IPS DF 6.9 (cell line): ENCODE measurements around the gene PIGB.

ENCODE experiments used
- DNase-seq: peaks from one replicate; pipeline ENCODE4 v3.0.0-alpha.2; 2013; ENCODE audit warnings: low read depth, low spot score
- H3K27ac ChIP-seq: one replicate; pipeline ENCODE4 v1.5.1; 2013; ENCODE audit warnings: low read length, control low read depth
- H3K27me3 ChIP-seq: 2 replicates; pipeline ENCODE4 v1.6.1; 2013; ENCODE audit warnings: mild to moderate bottlenecking, low read length; ENCODE audit not compliant: control insufficient read depth, insufficient read depth
- H3K36me3 ChIP-seq: 2 replicates; pipeline ENCODE4 v1.6.1; 2013; ENCODE audit warnings: low read length; ENCODE audit not compliant: control insufficient read depth, insufficient read depth
- H3K4me1 ChIP-seq: 2 replicates; pipeline ENCODE4 v1.6.1; 2013; ENCODE audit warnings: low read length; ENCODE audit not compliant: control insufficient read depth, insufficient read depth
- H3K4me3 ChIP-seq: 2 replicates; pipeline ENCODE4 v1.5.1; 2013; ENCODE audit warnings: mild to moderate bottlenecking, low read length
- H3K9me3 ChIP-seq: 2 replicates; pipeline ENCODE4 v1.6.1; 2013; ENCODE audit warnings: low read length, inconsistent platforms; ENCODE audit not compliant: control insufficient read depth, insufficient read depth
- WGBS: extraction: QIAGEN DNeasy Blood & Tissue Kit; methylation state at CpG from one replicate; pipeline ENCODE4 v1.1.7; 2013; ENCODE audit warnings: mixed read lengths, missing lambda C conversion rate; ENCODE audit not compliant: insufficient read length, insufficient coverage; 5-methylcytosine and 5-hydroxymethylcytosine counted together

Gene PIGB

GRCh38 chr15:55349282-55349681 lies 30.3 kb downstream of the PIGB start:
- H3K27me3 ChIP-seq, result no peaks in the 10 kb centered on the region
- H3K27ac ChIP-seq, result no peak overlapping the region
- H3K36me3 ChIP-seq, result no peaks in the 10 kb centered on the region
- H3K4me3 ChIP-seq, result no peak overlapping the region
- H3K9me3 ChIP-seq, result no peaks in the 10 kb centered on the region
- no CpG with 5 or more reads among the region's 2 CpGs for WGBS
- DNase-seq, result no peak
- H3K4me1 ChIP-seq, result peaks cover 1% of the 10 kb centered on the region; the same call in 1 of the 2 replicates

DNA sequence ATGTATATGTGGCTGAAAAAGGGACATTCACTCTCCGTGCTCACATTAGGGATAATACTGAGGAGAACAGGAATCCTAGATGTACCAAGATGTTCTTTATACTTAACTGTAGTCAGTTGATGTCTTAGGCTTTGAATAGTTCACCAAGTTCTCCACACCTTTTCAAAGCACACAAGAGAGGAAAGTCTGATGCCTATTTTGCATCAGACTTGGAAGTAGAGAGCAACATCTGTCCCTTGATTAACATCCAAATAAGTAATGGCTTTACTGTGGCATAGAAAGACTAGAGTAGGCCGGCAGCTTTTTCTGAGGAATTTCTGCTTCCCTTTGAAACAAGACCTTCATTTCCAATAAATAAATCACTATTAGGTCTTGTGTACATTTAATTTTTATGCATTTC lies 34.0 kb downstream of the PIGB start:
- no peaks in the 10 kb centered on the region for H3K9me3 ChIP-seq
- H3K36me3 ChIP-seq, result no peaks in the 10 kb centered on the region
- WGBS, result no CpG with 5 or more reads among the region's 2 CpGs
- DNase-seq, result no peak
- H3K27me3 ChIP-seq, result no peaks in the 10 kb centered on the region
- no peak overlapping the region for H3K4me3 ChIP-seq
- peaks cover 1% of the 10 kb centered on the region; the same call in 1 of the 2 replicates for H3K4me1 ChIP-seq
- H3K27ac ChIP-seq, result no peak overlapping the region

DNA sequence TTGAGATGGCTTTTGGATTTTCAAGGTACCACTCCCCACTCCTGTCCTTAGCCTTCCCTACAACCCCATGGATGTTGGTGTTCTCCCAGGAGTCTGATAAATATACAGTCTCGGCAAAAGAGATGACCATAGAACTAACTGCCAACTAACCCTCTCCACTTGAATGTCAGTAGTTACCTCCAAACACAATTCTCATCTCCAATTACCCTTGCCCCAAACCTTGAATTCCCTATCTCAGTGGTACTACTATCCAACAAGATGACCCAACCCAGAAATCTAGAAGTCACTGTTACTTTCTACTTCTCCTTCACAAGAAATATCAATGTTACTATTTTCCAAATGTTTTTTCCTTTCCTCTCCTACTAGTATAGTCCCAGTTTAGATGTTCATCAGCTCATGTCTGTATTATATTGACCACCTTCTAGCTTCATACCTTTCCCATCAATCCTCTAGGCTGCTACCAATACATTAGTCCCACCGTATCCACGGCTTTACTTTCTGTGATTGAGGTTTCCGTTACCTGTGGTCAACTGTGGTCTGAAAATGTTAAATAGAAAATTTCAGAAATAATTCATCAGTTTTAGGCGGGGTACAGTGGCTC lies 38.1 kb downstream of the PIGB start:
- Histone ChIP-seq H3K4me1 (no peaks in the 10 kb centered on the region), H3K9me3 (no peaks in the 10 kb centered on the region), H3K27me3 (no peaks in the 10 kb centered on the region), H3K36me3 (no peaks in the 10 kb centered on the region), H3K4me3 (no peak overlapping the region), H3K27ac (no peak overlapping the region)
- WGBS, result no CpG with 5 or more reads among the region's 5 CpGs
- no peak for DNase-seq

DNA sequence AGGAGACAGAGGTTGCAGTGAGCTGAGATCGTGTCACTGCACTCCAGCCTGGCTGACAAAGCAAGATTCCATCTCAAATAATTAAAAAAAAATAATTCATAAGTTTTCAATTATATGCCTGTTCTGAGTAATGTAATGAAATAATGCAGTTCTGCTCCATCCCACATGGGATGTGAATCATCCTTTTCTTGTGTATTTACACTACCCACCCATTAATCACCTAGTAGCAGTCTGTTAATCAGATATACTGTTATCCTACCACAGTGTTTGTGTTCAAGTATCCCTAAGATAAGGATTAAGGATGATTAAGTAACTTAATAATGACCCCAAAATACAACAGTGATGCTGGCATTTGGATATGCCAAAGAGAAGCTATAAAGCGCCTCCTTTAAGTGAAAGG lies 38.8 kb downstream of the PIGB start:
- no peak overlapping the region for H3K4me3 ChIP-seq
- H3K9me3 ChIP-seq, result no peaks in the 10 kb centered on the region
- H3K4me1 ChIP-seq, result no peaks in the 10 kb centered on the region
- H3K36me3 ChIP-seq, result no peaks in the 10 kb centered on the region
- DNase-seq, result no peak
- WGBS, result no CpG with 5 or more reads among the region's 2 CpGs
- H3K27ac ChIP-seq, result no peak overlapping the region
- H3K27me3 ChIP-seq, result no peaks in the 10 kb centered on the region

GRCh38 chr15:55358471-55358870 lies 39.4 kb downstream of the PIGB start:
- Histone ChIP-seq H3K27me3 (no peaks in the 10 kb centered on the region), H3K27ac (no peak overlapping the region)

GRCh38 chr15:55360256-55360655 lies 41.2 kb downstream of the PIGB start:
- Histone ChIP-seq H3K9me3 (no peaks in the 10 kb centered on the region), H3K4me1 (no peaks in the 10 kb centered on the region), H3K36me3 (no peaks in the 10 kb centered on the region), H3K27ac (no peak overlapping the region), H3K4me3 (no peak overlapping the region), H3K27me3 (no peaks in the 10 kb centered on the region)
- no CpG with 5 or more reads among the region's 6 CpGs for WGBS
- no peak for DNase-seq

More at GRCh38 chr15:55358471-55358870, 39.4 kb downstream of the PIGB start:
- Histone ChIP-seq H3K9me3 (no peaks in the 10 kb centered on the region), H3K4me1 (no peaks in the 10 kb centered on the region), H3K4me3 (no peak overlapping the region), H3K36me3 (no peaks in the 10 kb centered on the region)
- no peak for DNase-seq

DNA sequence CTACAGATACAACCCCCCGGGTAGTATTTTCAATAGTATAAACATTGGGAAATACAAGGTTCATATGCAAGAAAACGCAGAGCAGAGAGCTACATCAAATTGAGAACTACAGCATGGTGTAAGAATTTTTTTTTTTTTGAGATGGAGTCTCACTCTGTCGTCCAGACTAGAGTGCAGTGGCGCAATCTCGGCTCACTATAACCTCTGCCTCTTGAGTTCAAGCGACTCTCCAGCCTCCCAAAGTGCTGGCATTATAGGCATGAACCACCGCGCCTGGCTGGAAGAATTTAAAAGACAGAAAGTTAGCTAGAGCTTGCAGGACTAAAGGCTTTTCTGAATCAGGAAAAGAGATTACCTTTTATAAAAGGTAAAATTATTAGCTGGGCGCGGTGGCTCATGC lies 42.0 kb downstream of the PIGB start:
- no peaks in the 10 kb centered on the region for H3K9me3 ChIP-seq
- H3K4me1 ChIP-seq, result no peaks in the 10 kb centered on the region
- DNase-seq, result no peak
- H3K36me3 ChIP-seq, result no peaks in the 10 kb centered on the region
- no peaks in the 10 kb centered on the region for H3K27me3 ChIP-seq
- no peak overlapping the region for H3K27ac ChIP-seq
- WGBS, result no CpG with 5 or more reads among the region's 10 CpGs
- no peak overlapping the region for H3K4me3 ChIP-seq

GRCh38 chr15:55362641-55363040 lies 43.6 kb downstream of the PIGB start:
- Histone ChIP-seq H3K27me3 (no peaks in the 10 kb centered on the region), H3K27ac (no peak overlapping the region), H3K4me3 (no peak overlapping the region), H3K9me3 (no peaks in the 10 kb centered on the region), H3K36me3 (no peaks in the 10 kb centered on the region), H3K4me1 (no peaks in the 10 kb centered on the region)
- no peak for DNase-seq
- no CpG with 5 or more reads among the region's 2 CpGs for WGBS

DNA sequence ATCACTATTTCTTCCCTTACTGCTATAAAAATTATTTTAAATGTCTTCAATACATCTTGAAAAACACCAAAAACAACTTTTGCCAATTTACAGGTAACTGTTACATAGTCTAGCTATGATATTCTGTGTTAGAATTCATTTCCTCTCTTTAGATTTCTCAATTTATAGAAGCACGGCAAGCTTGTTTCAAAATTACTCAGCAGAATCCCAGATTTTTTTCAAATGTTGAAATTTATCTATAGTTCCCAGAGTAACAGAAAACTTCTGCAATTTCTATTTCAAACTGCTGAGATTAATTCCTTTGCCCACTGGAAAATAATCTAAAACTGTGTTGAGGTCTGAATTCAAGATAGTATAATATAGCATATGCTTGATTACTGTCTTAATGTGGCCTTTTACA lies 48.0 kb downstream of the PIGB start:
- no CpG with 5 or more reads among the region's 1 CpG for WGBS
- no peak for DNase-seq

GRCh38 chr15:55372701-55373440 lies 53.8 kb downstream of the PIGB start:
- Histone ChIP-seq H3K27ac (no peak overlapping the region), H3K36me3 (no peaks in the 10 kb centered on the region), H3K9me3 (no peaks in the 10 kb centered on the region), H3K4me1 (no peaks in the 10 kb centered on the region), H3K27me3 (no peaks in the 10 kb centered on the region), H3K4me3 (no peak overlapping the region)
- no CpG with 5 or more reads among the region's 3 CpGs for WGBS
- DNase-seq, result no peak

More for the DNA sequence above, 48.0 kb downstream of the PIGB start:
- Histone ChIP-seq H3K4me1 (no peaks in the 10 kb centered on the region), H3K9me3 (no peaks in the 10 kb centered on the region), H3K27me3 (no peaks in the 10 kb centered on the region), H3K27ac (no peak overlapping the region), H3K4me3 (no peak overlapping the region), H3K36me3 (no peaks in the 10 kb centered on the region)

DNA sequence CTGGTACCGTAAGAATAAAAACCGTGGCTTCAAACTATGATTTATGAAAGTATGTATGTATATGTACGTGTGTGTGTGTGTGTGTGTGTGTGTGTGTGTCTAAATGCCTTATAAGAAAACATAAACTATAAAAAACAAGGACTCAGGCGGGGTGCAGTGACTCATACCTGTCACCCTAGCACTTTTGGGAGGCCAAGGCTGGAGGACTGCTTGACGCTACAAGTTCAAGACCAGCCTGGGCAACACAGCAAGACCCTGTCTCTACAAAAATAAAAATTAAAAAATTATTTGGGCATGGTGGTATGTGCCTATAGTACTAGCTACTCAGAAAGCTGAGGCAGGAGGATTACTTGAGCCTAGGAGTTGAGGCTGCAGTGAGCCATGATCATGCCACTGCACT lies 60.1 kb downstream of the PIGB start:
- Histone ChIP-seq H3K27ac (no peak overlapping the region), H3K27me3 (no peaks in the 10 kb centered on the region), H3K4me1 (no peaks in the 10 kb centered on the region), H3K36me3 (no peaks in the 10 kb centered on the region), H3K9me3 (no peaks in the 10 kb centered on the region), H3K4me3 (no peak overlapping the region)
- DNase-seq, result no peak
- no CpG with 5 or more reads among the region's 5 CpGs for WGBS
